TTC549 (cell line): ENCODE results near the gene FFAR2.

Experiments
- FAIRE-seq: peaks from 2 replicates; lab custom pipeline; 2012; peaks lifted over from hg19 to GRCh38; lab: Jason Lieb, UNC

Gene FFAR2

DNA sequence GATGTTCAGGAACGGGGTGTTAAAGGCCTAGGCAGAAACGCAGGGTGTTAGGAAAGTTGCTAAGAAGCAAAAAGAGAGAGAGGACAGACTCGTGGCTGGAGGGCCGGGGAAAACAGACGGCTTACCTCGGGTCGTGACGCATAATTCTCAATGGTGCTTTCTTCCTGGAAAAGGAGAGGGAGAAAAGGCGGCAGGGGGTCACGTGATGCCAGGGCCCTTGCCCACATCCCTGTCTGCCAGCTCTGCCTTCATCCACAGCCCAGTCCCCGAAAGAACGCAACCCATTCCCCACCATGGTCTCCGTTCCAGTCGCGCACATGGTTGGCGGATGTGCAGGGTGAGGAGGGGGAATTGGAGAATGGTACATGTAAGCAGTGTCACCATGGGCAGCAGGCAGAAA lies 40.6 kb downstream of the FFAR2 start:
- FAIRE-seq = no peak

DNA sequence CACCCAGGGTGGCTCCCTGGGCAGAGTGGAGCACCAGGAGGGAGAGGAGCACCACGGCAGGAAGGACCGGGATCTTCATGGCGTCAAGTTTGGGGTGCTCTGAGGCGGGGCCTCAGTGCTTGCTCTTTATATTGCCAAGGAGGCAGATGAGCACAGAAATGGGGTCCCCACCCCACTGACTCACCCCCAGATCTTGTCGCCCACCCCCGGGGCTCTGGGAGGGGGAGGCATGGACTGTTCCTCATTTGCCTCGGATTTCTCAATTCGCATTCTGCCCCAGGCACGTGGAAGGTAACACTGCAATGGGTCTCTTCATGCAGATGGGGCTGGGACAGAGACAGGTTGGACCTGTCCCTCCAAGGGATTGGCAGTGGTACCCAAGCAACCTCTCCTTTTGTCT lies 42.3 kb downstream of the FFAR2 start, which contains the start of gene KRTDAP:
Gene KRTDAP, minus strand, starts transcription at position 101 of the 400 bp plus-strand sequence. Its CDS starts 22 bp downstream, at position 79.
- no peak for FAIRE-seq

DNA sequence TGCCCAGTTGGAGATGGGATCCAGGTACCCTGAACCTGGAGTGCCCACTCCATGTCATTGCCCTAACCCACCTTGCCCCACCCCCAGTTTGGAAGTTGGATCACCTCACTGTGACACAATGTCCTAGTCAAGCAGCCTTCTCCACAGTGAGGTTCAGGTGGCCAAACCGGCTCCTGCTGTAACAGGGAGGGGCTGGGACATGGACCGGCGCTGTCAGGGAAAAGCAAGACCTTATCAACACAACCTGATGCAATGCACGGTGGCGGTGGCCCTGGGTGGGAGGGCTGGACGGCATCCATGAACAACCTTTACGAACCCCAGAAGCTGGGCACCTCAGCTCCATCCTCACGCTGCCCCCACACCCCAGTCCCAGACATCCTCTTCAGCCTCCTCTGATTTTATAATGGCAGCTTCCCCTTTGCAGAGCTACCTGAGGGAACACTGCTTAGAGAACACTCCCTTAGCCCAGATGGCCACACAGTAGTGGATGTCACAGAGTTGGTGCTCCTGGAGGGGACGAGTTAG lies 43.8 kb downstream of the FFAR2 start:
- no peak for FAIRE-seq

DNA sequence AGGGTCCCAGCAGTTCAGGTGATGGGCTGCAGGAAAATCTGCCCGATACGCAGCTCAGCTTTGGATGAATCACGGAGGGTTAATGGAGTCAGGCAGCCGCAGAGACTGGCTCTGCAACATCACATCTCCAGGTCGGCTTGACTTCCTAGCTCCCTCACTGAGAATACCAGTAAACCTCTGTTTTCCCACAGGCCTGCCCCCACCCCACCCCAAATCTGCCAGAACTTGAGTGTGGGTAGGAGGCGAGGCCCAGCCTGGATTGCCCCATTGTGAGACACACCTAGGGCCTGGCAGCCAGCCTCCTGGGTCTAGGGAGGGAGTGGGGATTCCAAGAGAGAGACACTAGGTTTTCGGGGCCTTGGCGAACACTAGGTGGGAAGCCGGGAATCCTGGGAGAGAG lies 45.9 kb downstream of the FFAR2 start:
- no peak for FAIRE-seq

GRCh38 chr19:35495107-35496064 lies 47.3 kb downstream of the FFAR2 start:
- no peak for FAIRE-seq

DNA sequence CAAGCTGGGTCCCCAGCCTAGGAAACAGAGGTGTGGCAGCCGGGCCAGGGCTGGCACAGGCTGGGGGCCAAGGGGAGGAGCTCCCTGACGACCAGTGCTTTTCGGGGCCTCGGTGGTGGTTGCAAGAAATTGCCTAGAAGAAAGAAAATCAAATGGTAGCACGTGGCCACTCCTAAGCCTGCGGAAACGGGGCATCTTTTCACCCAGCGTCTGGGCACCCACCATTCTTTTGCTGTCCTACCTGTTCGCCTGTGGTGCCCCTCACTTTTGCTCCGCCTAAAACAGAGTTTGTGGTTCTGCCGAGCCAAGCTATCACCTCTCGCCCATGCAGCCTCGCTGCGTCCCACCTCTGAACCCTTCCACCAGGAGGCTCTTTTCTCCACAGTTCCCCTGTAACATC lies 49.3 kb downstream of the FFAR2 start:
- FAIRE-seq = no peak

DNA sequence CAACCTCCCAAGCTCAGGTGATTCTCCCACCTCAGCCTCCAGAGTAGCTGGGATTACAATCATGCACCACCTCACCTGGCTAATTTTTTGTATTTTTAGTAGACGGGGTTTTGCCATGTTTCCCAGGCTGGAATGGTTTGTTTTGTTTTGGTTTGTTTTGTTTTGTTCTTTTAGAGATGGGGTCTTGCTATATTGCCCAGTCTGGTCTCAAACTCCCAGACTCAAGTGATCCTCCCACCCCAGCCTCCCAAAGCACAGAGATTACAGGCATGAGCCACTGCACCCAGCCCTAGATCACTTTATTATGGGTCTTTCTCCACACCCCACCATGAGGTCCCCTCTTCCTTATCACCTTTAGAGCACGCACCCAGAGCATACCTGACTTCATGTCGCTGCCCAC lies 50.2 kb downstream of the FFAR2 start:
- FAIRE-seq = no peak

DNA sequence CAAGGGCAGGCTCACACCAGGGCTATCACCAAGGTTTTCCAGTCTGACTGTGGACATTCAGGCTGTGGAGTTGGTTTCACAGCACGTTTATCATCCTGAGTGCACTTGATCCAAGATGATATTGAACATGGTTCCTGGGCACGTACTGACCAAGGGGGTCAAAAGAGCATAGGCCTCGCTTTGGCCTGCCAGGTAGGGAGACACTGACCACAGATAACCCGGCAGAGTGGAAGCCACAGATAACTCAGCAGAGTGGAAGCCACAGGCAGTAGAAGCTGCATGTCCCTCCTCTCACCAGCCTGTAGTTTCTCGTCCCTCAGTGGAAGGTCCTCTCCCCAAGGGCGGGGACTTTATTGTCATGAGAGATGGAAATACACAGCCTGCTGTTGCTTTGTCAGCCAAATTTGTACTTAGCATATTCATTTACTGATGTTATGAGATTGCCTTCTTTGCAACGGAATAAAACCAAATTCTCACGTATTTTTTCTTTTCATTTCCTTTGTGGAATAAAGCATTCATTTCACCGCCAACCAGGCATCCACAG lies 51.0 kb downstream of the FFAR2 start:
- FAIRE-seq = no peak

GRCh38 chr19:35500611-35501010 lies 52.6 kb downstream of the FFAR2 start:
- FAIRE-seq = no peak
